ENCODE data around the gene CNN2.
A peak's percentile ranks its signal among the peaks of the same experiment; 100 is the strongest.

The CNN2 gene

DNA sequence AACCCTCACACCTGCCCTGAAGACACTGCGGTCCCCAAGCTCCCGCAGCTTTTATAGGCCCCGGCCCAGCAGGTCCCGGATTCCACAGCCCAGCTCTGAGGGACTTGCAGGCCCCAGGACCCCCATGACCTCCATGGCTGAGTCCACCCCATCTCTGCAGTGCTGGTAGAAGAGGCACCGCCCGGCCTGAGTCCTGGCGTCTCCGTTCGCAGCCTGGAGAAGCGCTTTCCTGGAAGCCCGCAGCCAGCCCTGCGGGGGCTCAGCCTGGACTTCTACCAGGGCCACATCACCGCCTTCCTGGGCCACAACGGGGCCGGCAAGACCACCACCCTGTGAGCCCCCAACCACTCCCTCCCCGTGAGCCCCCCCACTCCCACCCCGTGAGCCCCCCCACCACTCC lies 22.7 kb downstream of the CNN2 start:
- DNase-seq (ENCODE audit: low read depth), result no peak

DNA sequence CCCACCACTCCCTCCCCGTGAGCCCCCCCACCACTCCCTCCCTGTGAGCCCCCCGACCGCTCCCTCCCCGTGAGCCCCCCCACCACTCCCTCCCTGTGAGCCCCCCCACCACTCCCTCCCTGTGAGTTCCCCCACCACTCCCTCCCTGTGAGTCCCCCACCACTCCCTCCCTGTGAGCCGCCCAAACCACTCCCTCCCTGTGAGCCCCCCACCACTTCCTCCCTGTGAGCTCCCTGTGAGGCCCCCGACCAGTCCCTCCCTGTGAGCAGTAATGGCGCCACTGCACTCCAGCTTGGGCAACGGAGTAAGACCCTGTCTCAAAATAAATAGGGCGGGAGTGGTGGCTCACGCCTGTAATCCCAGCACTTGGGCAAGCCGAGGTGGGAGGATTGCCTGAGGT lies 23.4 kb downstream of the CNN2 start:
- DNase-seq (ENCODE audit: low read depth), result no peak

- no peak for DNase-seq (ENCODE audit: low read depth)
These were observed 24.8 kb downstream of the CNN2 start for GRCh38 chr19:1050989-1051788.

- DNase-seq (ENCODE audit: low read depth), result no peak
These were observed 25.4 kb downstream of the CNN2 start for GRCh38 chr19:1051791-1052190.

GRCh38 chr19:1052349-1052975 lies 26.1 kb downstream of the CNN2 start:
- DNase-seq (ENCODE audit: low read depth), result no peak

GRCh38 chr19:1053176-1054101 lies 27.0 kb downstream of the CNN2 start:
- no peak for DNase-seq (ENCODE audit: low read depth)

DNA sequence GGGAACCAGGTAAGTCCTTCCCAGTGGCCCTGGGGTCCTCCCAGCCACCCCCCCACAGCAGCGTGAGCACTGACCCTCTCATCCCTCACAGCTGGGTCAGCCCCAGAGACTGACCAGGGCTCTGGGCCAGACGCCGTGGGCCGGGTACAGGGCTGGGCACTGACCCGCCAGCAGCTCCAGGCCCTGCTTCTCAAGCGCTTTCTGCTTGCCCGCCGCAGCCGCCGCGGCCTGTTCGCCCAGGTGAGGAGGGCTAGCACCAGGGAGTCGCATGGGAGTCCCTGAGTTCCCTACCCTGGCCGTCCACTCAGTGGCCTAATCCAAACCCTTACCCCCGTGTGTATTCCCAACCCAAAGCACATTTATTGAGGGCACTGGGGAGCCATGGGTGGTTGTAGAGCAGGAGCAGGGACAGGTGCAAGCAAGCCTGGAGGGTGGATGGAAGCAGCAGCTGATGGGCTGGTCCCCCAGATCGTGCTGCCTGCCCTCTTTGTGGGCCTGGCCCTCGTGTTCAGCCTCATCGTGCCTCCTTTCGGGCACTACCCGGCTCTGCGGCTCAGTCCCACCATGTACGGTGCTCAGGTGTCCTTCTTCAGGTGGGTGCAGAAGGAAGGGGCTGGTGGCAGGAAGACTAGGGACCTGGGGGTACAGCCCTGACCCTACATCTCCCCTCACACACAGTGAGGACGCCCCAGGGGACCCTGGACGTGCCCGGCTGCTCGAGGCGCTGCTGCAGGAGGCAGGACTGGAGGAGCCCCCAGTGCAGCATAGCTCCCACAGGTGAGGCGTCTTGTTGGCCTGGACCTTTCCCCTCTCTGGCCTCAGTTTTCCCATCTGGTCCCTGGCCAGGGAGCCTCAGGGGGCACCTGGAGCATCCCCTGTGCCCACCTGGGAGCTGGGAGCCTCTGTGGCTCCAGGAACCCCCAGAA lies 28.0 kb downstream of the CNN2 start:
- DNase-seq (ENCODE audit: low read depth), result no peak

DNA sequence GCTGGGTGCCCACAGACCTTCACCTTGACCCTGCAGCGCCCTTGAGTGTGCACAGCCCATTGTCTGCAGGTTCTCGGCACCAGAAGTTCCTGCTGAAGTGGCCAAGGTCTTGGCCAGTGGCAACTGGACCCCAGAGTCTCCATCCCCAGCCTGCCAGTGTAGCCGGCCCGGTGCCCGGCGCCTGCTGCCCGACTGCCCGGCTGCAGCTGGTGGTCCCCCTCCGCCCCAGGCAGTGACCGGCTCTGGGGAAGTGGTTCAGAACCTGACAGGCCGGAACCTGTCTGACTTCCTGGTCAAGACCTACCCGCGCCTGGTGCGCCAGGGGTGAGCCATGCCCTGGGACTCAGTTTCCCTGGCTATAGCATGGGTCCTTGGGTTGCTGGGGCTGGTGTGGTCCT lies 28.6 kb downstream of the CNN2 start:
- DNase-seq (ENCODE audit: low read depth), result no peak

GRCh38 chr19:1055886-1056620 lies 29.6 kb downstream of the CNN2 start:
- no peak for DNase-seq (ENCODE audit: low read depth)

- DNase-seq (ENCODE audit: low read depth), result no peak
These were observed 30.9 kb downstream of the CNN2 start for GRCh38 chr19:1057176-1057855.

DNA sequence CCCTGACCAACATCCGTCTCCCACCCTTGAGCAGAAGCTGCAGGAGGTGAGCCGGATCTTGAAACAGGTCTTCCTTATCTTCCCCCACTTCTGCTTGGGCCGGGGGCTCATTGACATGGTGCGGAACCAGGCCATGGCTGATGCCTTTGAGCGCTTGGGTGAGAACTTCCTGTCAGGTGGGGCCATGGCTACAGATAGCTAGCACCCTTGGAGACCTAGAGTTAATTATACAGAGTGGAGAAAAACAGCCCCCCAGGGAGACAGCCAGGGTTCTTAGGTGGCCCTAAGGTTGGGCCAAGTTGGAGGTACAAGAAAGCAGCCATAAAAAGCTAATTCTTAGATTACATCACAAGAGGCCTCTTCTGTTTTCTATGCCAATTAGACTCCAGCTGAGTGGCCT lies 31.7 kb downstream of the CNN2 start:
- no peak for DNase-seq (ENCODE audit: low read depth)

- DNase-seq (ENCODE audit: low read depth), result no peak
These were observed 34.3 kb downstream of the CNN2 start for GRCh38 chr19:1060689-1061088.

GRCh38 chr19:1061987-1062386 lies 35.6 kb downstream of the CNN2 start:
- no peak for DNase-seq (ENCODE audit: low read depth)

- DNase-seq (ENCODE audit: low read depth), result no peak
These were observed 36.1 kb downstream of the CNN2 start for GRCh38 chr19:1062387-1063029.

DNA sequence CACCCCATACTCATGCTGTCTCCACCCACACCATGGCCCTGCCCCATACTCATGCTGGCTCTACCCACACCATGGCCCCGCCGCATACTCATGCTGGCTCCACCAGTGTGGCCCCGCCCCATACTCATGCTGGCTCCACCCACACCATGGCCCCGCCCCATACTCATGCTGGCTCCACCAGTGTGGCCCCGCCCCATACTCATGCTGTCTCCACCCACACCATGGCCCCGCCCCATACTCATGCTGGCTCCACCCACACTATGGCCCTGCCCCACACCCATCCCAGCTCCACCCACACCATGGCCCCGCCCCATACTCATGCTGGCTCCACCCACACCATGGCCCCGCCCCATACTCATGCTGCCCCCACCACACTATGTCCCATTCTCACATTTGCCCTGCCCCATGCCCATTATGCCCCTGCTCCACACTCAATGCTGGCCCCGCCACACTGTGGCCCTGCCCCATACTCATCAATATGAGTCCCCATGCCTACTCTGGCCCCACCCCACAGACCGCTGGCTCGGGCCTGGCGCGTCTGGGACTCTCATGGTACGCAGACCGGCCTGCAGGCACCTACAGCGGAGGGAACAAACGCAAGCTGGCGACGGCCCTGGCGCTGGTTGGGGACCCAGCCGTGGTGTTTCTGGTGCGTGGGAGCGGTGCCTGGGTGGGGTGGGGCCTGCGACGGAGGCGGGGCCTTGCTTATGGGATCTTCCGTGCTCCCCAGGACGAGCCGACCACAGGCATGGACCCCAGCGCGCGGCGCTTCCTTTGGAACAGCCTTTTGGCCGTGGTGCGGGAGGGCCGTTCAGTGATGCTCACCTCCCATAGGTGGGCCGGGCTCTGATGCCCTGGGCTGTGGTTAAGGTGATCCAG lies 36.9 kb downstream of the CNN2 start:
- no peak for DNase-seq (ENCODE audit: low read depth)

DNA sequence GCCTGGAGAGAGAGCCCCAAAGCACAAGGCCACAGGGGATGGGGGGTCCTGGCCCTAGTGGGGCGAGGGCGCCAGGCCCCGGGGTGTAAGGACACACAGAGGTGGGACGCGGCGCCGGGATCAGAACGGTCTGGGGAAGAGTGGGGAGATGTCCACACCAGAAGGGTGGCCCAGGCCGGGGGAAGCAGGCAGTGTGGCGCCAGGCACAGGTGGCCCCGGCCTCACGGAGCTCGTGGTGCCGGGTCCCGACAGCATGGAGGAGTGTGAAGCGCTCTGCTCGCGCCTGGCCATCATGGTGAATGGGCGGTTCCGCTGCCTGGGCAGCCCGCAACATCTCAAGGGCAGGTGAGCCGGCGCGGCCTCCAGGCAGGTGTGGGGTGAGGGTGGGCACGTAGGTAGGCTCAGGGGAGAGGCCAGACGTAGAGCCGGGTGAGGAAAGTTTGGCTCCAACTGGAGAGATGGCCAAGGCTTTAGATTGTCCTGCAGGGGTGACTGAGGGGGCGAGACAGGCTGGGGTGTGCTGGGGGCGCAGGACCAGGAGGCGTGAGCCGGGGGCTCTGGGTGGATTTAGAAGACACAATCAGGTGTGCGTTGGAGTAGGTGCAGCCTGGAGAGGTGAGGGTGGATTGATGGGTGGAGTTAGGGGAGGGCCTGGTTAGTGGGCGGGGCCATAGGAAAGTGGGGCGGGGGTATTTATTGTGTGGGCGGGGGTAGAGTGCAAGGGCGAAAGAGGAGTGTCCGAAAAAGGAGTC lies 37.7 kb downstream of the CNN2 start:
- no peak for DNase-seq (ENCODE audit: low read depth)

DNA sequence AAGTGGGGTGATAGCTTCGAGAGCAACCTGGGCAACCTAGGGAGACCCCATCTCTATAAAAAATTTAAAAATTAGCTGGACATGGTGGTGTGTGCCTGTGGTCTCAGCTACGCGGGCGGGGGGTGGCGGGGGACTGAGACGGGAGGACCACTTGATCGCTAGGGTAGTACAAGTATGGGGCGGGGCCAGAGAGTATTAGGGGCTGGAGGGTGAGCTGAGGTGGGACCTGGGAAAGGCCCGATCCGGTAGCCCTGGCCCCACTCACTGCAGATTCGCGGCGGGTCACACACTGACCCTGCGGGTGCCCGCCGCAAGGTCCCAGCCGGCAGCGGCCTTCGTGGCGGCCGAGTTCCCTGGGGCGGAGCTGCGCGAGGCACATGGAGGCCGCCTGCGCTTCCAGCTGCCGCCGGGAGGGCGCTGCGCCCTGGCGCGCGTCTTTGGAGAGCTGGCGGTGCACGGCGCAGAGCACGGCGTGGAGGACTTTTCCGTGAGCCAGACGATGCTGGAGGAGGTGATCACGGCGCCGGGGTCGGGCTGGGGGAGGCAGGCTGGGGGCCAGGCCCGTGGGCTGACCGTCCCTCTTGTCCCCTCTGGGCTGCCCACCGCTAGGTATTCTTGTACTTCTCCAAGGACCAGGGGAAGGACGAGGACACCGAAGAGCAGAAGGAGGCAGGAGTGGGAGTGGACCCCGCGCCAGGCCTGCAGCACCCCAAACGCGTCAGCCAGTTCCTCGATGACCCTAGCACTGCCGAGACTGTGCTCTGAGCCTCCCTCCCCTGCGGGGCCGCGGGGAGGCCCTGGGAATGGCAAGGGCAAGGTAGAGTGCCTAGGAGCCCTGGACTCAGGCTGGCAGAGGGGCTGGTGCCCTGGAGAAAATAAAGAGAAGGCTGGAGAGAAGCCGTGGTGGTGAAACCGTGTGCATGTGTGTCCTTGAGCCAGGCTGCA lies 38.5 kb downstream of the CNN2 start:
- DNase-seq (ENCODE audit: low read depth), result peak; percentile 69

All from stimulated activated CD4-positive, alpha-beta T cell treated with anti-CD3 and anti-CD28 coated beads, Interleukin-2, amount 100 ng/mL, for 4 hours (primary cell).